Measurements from ENCODE around the gene SIPA1L3.

DNA sequence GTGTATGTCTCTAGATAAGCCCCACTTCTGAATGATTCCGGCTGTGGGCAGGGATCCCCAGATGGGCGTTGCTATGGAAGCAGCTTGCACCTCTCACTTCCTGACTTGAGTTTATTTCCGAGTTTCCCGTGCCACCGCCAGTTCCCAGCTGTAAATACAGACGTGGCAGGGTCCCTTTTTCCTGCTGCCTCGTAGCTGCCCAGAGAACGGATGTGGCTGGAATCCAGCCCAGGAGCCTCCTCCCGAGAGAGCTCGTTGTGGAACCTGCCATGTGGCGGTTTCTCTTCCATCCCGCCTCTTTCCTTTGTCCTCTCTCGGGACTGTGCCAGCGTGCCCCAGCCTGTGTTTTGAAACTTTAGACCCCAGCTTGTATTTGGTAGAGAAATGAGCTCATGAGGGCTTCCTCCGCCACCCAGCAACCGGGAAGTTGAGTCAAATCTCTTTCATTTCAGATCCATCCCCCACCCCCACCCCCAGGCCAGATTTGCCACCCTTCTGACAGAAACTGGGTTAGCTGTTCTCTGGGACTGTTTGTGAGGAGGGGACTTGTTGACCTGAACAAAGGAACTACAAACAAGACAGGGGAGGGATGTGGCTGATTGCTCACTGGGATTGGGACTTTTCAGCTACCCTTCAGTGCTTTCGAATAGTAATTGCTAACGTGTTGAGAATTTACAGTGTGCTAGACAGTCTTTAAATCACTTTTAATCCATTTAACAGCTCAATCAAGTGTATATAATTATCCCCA lies 96.6 kb downstream of the SIPA1L3 start:
- TF ChIP-seq, protein P1, sequence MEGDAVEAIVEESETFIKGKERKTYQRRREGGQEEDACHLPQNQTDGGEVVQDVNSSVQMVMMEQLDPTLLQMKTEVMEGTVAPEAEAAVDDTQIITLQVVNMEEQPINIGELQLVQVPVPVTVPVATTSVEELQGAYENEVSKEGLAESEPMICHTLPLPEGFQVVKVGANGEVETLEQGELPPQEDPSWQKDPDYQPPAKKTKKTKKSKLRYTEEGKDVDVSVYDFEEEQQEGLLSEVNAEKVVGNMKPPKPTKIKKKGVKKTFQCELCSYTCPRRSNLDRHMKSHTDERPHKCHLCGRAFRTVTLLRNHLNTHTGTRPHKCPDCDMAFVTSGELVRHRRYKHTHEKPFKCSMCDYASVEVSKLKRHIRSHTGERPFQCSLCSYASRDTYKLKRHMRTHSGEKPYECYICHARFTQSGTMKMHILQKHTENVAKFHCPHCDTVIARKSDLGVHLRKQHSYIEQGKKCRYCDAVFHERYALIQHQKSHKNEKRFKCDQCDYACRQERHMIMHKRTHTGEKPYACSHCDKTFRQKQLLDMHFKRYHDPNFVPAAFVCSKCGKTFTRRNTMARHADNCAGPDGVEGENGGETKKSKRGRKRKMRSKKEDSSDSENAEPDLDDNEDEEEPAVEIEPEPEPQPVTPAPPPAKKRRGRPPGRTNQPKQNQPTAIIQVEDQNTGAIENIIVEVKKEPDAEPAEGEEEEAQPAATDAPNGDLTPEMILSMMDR (IDR thresholded peaks at IDR 0.05) = no peak
- no peak for TF ChIP-seq POLR2A (IDR thresholded peaks at IDR 0.05)

Data from breast epithelium (tissue), 3 donors.